COLO829 (cell line): Measurements from ENCODE around the gene SRD5A3.
A peak's percentile ranks its signal among the peaks of the same experiment; 100 is the strongest.
"Not testable (repeated sequence)": the region's sequence is repeated elsewhere in the genome, so short reads cannot be mapped to it uniquely, and the experiment has no call there.

ENCODE experiments used
- DNase-seq: peaks from one replicate; pipeline ENCODE4 v3.0.0; 2012; ENCODE audit warnings: low spot score

SRD5A3 gene

DNA sequence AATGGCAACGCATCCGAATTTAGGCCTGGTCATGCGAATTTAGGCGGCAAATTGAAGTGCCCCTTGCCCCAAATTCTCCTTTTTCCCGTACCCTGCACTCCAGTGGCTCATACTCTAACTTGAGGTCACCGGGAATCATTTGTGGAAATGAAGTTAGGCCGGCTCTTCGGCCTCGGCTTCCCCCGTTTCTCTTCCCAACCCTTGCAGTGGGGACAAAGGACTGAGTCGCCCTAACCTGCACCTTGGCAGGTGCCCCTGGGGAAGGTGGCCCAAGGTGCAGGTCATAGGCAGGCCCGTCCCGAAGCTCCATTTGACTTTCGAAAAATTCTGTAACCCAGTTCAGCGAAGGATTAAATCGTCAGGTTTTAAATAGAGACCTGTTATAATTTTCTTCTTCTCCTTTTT lies 811 bp downstream of the SRD5A3 start:
- no peak for DNase-seq

DNA sequence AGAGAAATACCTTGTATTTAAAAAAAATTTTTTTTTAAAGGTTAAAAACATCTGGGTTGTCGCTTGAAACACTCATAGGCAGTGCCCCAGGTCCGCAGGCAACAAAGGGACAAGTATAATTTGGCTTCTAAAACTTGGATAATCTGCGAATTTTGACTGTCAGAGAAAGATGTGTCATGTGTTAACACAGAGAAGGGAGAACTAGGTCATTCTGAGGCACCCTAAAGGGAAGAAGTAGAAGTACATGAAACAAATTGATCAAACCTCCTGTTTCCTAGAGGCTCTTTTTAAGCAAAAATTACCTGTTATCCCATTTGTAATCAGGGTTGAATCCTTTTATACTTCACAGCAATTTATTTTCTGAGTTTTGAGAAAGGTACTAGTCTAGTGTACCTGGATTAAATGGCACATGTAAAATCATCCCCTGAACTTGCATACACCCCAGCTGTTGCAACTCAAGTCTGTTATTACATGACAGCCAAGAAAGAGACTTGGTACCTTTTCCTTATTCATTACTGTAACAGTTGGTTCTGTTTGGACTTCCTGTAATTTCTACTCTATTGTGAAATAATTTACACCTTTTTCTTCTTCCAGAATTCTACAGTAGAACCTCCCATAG lies 1.7 kb downstream of the SRD5A3 start:
- DNase-seq, result no peak

DNA sequence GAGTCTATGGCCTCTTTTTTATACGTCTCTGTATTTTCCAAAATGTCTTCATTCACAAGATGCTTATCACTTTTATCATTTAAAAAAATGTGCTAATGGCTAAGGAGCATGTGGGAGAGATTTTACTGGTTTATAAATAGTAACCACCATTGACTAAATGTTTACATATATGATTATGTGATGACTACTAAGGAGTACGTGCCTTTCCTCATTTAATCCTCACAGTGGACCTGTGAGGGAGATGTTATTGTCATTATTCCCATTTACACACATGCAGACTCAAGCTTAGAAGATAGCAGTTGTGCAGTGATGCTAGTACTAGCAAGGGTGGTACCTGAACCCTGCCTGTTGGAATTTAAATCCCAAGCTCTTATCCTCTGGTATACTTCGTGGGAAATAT lies 2.4 kb downstream of the SRD5A3 start:
- no peak for DNase-seq

GRCh38 chr4:55350870-55351269 lies 4.8 kb downstream of the SRD5A3 start:
- DNase-seq, result not testable (repeated sequence)

DNA sequence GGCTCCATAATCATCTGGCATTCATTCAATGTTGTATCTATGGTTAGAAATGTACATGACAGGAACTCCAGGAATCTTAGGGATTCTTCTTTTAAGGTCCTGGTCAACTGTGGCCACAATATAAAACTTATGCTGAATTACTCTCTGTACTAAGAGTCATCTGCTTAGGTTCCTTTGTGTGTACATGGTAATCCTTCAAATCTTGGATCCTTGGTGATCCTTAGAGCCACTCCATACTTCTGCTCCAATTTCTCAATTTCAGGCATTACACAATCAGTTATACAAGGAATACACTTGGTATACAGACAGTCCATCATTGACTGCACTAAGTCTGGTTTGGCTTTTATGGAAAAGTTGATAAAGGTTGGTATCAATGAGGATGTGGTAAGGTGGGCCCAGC lies 5.8 kb downstream of the SRD5A3 start:
- DNase-seq, result no peak

GRCh38 chr4:55352726-55353125 lies 6.7 kb downstream of the SRD5A3 start:
- DNase-seq, result no peak

DNA sequence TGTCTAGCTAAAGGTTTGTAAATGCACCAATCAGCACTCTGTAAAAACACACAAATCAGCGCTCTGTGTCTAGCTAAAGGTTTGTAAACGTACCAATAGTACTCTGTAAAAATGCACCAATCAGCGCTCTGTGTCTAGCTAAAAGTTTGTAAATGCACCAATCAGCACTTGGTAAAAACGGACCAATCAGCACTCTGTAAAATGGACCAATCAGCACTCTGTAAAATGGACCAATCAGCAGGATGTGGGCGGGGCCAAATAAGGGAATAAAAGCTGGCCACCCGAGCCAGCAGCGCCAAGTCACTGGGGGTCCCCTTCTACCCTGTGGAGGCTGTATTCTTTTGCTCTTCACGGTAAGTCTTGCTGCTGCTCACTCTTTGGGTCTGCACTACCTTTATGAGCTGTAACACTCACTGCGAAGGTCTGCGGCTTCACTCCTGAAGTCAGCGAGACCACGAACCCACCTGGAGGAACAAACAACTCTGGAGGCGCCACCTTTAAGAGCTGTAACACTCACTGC lies 7.2 kb downstream of the SRD5A3 start:
- not testable (repeated sequence) for DNase-seq

DNA sequence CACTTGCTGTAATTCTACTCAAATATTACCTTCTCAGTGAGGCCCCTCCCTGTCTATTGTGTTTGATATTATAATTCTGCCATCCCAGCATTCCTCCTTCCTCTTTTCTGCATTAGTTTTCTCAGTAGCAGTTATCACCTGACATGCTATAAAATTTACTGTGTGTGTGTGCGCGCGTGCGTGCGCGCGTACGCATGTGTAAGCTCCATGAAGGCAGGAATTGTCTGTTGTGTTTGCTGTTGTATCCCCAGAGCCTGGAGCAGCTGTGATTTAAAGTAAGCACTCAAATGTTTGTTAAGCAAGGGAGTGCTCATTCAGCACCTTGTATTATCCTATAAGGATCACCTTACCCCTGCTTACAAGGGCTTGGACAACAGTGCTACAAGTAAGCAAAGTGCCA lies 8.6 kb downstream of the SRD5A3 start:
- no peak for DNase-seq

- DNase-seq, result no peak
Measured at GRCh38 chr4:55355555-55355954, 9.5 kb downstream of the SRD5A3 start.

DNA sequence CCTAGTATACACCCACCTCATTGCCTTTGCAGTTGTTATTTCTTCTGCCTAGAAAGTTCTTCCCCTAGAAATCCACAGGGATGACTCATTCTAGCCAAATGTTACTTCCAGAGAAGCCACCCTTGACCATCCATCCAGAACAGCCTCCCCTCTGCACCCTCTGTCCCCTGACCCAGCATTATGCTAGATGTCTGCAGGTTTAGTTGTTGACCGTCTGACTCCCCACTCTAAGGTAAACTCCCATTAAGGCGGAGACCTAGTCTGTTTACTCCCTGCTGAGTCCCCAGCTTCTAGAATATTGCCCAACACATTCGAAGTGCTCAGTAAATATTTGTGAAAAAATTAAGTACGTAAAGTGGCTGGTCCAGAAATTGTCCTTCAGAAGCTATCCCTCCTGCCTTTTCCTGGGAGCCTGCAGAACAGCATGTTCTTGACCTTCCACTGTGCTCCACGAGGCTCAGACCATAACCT lies 11.0 kb downstream of the SRD5A3 start:
- no peak for DNase-seq

DNA sequence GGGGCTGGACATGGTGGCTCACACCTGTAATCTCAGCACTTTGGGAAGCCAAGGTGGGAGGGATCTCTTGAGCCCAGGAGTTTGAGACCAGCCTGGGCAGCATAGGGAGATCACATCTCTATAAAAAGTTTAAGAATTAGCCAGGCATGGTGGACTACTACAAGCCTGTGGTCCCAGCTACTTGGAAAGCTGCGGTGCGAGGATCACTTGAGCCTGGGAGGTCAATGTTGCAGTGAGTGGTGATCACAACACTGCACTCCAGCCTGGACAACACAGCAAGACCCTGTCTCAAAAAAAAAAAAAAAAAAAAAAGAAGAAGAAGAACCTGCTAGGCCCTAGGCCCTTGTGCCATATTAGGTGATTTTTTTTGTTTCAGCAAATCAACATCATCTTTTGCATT lies 12.2 kb downstream of the SRD5A3 start:
- no peak for DNase-seq

GRCh38 chr4:55358668-55359067 lies 12.6 kb downstream of the SRD5A3 start:
- peak; percentile 79 for DNase-seq

DNA sequence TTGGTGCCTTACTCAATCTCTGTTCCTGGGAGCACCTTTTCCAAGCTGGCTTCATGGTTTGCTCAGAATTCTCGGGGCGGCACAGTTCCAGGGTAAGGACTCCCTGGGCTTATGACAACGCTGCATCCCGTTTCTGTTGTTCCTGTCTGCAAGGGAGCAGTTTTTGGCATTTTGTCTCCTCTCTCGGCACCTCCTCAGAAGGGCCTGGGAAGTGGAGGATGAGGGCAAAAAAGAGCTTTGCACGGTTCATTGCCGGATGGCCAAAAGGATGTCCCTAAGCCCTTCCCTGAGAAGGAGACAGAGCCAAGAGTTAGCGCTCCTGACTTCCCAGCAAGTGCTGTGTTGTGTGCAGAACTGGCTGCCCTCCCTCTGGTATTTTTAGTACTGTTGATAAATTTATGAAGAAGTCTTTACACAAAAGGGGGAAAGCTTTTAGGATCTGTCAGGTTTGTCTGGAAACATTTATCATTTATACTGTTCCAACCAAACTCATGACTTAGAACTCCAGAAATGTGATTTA lies 13.4 kb downstream of the SRD5A3 start:
- DNase-seq, result no peak

DNA sequence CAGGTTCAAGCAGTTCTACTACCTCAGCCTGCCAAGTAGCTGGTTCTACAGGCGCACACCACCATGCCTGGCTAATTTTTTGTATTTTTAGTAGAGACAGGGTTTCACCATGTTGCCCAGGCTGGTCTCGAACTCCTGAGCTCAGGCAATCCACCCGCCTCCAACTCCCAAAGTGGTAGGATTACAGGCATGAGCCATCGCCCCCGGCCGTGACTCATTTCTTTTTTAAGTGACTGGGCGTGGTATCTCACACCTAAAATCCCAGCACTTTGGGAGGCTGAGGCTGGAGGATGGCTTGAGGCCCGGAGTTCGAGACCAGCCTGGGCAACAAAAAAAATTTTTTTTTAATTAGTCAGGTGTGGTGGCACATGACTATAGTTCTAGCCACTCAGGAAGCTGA lies 16.9 kb downstream of the SRD5A3 start:
- DNase-seq, result not testable (repeated sequence)

DNA sequence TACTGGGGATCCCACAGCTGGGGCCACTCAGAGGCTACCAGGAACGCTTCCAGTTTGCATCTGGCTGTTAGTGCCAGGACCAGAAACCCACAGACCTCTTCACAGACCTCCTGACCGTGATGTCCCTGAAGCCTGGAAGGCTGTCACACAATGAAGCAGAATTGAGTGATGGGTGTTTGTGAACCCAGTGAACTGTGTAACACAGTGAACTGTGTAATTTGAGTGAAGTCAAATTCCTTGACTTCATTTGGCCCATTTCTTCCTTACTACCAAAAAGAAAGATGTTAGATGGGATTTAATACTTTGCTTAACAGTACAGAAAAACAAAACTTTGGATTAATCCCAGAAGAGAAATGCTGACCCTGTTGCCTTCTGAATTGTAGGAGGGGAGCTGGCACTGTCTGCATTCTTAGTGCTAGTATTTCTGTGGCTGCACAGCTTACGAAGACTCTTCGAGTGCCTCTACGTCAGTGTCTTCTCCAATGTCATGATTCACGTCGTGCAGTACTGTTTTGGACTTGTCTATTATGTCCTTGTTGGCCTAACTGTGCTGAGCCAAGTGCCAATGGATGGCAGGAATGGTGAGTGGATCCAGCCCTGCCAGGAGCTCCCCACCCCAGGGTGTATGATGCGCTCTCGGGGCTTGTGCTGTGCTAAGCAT lies 17.8 kb downstream of the SRD5A3 start:
- DNase-seq, result no peak

GRCh38 chr4:55364691-55365344 lies 18.8 kb downstream of the SRD5A3 start:
- DNase-seq, result no peak

DNA sequence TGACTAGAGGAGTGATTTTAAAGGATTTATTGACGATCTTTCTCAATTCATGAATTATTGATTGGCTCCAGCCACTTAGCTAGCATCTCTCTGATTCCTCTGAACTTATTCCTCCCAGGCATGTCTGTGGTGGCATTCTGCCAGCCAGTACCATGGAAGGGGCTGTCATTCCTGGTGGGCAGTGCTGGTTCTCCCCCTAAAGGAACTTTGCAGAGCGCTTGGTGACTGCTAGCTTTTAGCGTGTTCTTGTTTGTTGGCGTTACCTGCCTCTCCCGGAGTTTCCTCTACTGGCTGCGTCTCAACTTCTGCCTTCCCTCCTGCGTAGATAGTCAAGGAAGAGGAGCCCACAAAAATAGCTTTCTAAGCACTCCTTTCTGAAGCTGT lies 19.3 kb downstream of the SRD5A3 start:
- DNase-seq, result no peak

GRCh38 chr4:55366621-55367020 lies 20.6 kb downstream of the SRD5A3 start:
- no peak for DNase-seq

DNA sequence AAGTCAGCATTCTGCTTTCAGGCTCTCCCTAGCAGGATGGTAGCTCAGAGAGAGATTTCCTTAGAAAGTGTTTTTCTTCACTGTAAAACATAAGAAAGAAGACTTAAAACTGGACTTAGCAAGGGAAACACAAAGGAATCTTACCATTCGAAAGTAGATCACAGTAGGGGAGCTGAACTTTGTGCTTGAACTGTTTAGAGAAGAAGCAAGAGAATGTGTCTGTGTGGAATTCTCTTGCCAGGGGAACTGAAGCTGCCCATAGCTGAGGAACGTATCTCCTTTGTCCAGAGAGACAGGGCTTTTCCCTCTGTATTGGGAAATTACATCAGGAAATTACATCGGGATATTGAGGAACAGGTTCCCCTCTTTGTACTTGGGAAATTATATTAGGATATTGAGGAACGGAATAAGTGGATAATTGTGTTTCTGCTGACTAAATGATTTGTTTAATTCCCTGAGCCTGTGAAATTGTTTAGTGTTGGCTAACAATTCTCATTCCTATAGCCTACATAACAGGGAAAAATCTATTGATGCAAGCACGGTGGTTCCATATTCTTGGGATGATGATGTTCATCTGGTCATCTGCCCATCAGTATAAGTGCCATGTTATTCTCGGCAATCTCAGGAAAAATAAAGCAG lies 21.2 kb downstream of the SRD5A3 start:
- DNase-seq, result no peak

DNA sequence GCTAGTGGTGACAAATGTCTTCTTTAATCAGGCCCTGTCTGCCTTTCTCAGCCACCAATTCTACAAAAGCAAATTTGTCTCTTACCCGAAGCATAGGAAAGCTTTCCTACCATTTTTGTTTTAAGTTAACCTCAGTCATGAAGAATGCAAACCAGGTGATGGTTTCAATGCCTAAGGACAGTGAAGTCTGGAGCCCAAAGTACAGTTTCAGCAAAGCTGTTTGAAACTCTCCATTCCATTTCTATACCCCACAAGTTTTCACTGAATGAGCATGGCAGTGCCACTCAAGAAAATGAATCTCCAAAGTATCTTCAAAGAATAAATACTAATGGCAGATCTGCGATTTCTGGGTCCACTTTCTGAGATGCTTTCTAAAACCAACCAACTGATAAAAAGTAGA lies 23.9 kb downstream of the SRD5A3 start:
- DNase-seq, result no peak

GRCh38 chr4:55372259-55372658 lies 26.2 kb downstream of the SRD5A3 start:
- no peak for DNase-seq

DNA sequence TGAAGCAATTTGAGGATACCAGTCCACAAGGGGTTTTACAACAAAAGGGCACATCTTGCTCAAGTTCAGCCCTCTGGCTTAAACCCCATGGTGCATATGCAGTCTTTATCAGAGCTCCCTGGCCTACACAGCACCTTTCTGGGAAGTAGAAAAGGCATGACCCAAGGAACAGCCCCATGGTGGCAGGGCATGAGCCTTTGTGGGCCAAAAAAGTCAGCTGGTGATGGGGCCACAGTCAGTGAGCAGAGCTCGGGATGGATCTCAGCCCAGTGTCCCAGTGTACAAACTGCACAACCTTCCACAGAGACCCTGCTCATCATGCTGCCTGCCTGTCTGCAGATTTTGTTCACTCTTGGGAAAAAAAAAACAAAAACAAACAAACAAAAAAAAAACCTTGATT lies 27.4 kb downstream of the SRD5A3 start:
- DNase-seq, result no peak

- DNase-seq, result no peak
Measured at GRCh38 chr4:55376698-55377097, 30.7 kb downstream of the SRD5A3 start.
